ENCODE measurements around the gene PABPN1. TPM values are rescaled to one million over a fixed set of nuclear protein-coding genes. Genes with fewer than 3 reads are reported as not detected.

The PABPN1 gene
- total and polyA plus RNA-seq, 9 of the 15 experiments (the other 6 are each of a cell fraction or from before 2014, with no cell fraction given) = 32.6 to 388 (median 178) TPM

DNA sequence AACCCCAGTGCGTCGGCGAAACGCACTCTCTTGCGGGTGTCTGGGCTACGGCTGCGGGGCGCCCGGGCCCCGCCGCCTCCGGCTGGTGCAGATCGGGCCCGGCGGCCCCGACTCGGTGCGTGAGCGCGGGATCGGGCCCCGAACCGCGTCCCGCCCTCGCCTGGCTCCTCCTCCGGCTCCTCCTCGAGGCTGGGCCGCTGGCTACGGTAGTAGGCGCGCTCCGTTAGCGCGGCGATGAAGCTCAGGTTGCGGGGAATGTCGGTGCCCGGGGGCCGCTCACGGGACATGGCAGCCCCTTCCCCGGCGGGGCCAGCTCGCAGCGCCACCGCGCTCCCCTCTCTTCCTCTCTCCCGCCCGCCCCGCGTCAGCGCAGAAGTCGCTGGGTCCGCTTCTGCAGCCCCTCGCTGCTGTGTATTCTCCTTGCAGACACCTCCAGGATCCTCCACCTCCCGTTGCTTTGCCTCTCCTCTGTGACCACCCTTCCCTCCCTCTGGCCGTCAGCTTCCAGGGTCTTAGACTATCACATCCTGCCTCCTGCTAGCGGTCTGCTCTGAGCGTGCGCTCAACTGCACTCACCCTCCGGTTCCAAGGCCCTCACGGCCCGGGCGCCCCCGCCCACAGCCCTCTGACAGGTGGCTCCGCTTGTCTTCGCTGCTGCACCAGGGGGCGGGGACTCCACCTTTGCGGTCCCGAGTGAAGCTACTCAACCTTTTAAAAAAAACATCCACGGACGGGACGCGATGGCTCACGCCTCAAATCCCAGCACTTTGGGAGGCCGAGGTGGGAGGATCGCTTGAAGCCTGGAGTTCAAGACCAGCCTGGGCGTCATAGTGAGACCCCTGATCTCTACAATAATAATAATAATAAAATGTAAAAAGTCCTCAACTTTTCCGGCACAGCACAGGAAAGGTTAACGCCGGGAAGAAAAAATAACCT lies 18.7 kb upstream of the PABPN1 start, which contains the start of gene PPP1R3E (continued):
- peak; percentile 74 for TF ChIP-seq PKNOX1 (IDR thresholded peaks at IDR 0.05)
- 0 out of 2 replicates have a peak, but pooled peaks have one; percentile 19 for TF ChIP-seq GTF2F1 (IDR thresholded peaks at IDR 0.05; ENCODE audit: low read depth, low read length)
- TF ChIP-seq CTCF (IDR thresholded peaks at IDR 0.05 in 2 of 3, conservative IDR thresholded peaks at IDR 0.05 in 1 of 3; ENCODE audit: insufficient read depth in 2 of 3, low read depth in 1 of 3, low read length in 3 of 3) = no peak
- no peak for TF ChIP-seq SRSF7 (optimal IDR thresholded peaks at IDR 0.05; ENCODE audit: low read depth, low read length)
- no peak for TF ChIP-seq DNMT1 (IDR thresholded peaks at IDR 0.05)
- TF ChIP-seq PHF8 (IDR thresholded peaks at IDR 0.05; ENCODE audit: borderline replicate concordance, low read length) = peak; percentile 61; the same call in 1 of the 2 replicates
- no peak for TF ChIP-seq ZNF239 (CRISPR knock-in tag; IDR thresholded peaks at IDR 0.05)
- TF ChIP-seq ZBTB7A (IDR thresholded peaks at IDR 0.05; ENCODE audit: borderline replicate concordance, control insufficient read depth, low read depth, low read length) = peak; percentile 51; the same call in 1 of the 2 replicates
- TF ChIP-seq, protein P1, sequence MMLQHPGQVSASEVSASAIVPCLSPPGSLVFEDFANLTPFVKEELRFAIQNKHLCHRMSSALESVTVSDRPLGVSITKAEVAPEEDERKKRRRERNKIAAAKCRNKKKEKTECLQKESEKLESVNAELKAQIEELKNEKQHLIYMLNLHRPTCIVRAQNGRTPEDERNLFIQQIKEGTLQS (IDR thresholded peaks at IDR 0.05) = no peak
- TF ChIP-seq, protein P1 (CRISPR knock-in tag; conservative IDR thresholded peaks at IDR 0.05) = no peak
- no peak for TF ChIP-seq ZNF785 (CRISPR knock-in tag; IDR thresholded peaks at IDR 0.05)
- peak; percentile 51; the same call in 1 of the 2 replicates for TF ChIP-seq KAT7 (CRISPR knock-in tag; IDR thresholded peaks at IDR 0.05; ENCODE audit: borderline replicate concordance)
- TF ChIP-seq ZBTB2 (IDR thresholded peaks at IDR 0.05) = peak; percentile 41; the same call in 1 of the 2 replicates
- TF ChIP-seq RFX7 (CRISPR knock-in tag; IDR thresholded peaks at IDR 0.05) = no peak
- TF ChIP-seq LEF1 (IDR thresholded peaks at IDR 0.05) = no peak
- no peak; the same call in 1 of the 2 replicates for TF ChIP-seq ESRRA (IDR thresholded peaks at IDR 0.05; ENCODE audit: borderline replicate concordance, low read depth)
- no peak for TF ChIP-seq RHOXF2B (CRISPR knock-in tag; conservative IDR thresholded peaks at IDR 0.05)
- 0 out of 2 replicates have a peak, but pooled peaks have one; percentile 29 for TF ChIP-seq TGIF2 (CRISPR knock-in tag; IDR thresholded peaks at IDR 0.05)
- no peak for TF ChIP-seq SMC3 (conservative IDR thresholded peaks at IDR 0.05; ENCODE audit: insufficient read depth, low read depth, low read length)
- no peak for TF ChIP-seq ZNF79 (CRISPR knock-in tag; IDR thresholded peaks at IDR 0.05; ENCODE audit: low read depth)
- TF ChIP-seq PML (IDR thresholded peaks at IDR 0.05; ENCODE audit: low read length) = no peak
- peak; percentile 73 for TF ChIP-seq ZFX (CRISPR knock-in tag; IDR thresholded peaks at IDR 0.05)
- no peak for TF ChIP-seq FOXM1 (IDR thresholded peaks at IDR 0.05; ENCODE audit: low read depth)
- peak; percentile 15; the same call in 1 of the 2 replicates for TF ChIP-seq FOXM1 (CRISPR knock-in tag; IDR thresholded peaks at IDR 0.05; ENCODE audit: low read depth)

Measured in K562 (cell line).